GM21447 (cell line): Measurements from ENCODE around the gene CD84.
"Not testable (repeated sequence)": the region's sequence is repeated elsewhere in the genome, so short reads cannot be mapped to it uniquely, and the experiment has no call there.

ENCODE experiments used
- ATAC-seq: cut with Tn5 transposase; IDR thresholded peaks from one replicate; pipeline ENCODE4 v1.9.1; 2021; ENCODE audit not compliant: unreplicated experiment

Gene CD84

GRCh38 chr1:160519642-160520435 is 59.5 kb downstream of the CD84 start:
- no peak for ATAC-seq

GRCh38 chr1:160517519-160517918 is 61.8 kb downstream of the CD84 start:
- ATAC-seq, result not testable (repeated sequence)

- not testable (repeated sequence) for ATAC-seq
Observed at GRCh38 chr1:160515908-160516307, 63.4 kb downstream of the CD84 start.

- ATAC-seq, result no peak
Observed at GRCh38 chr1:160504651-160505050, 74.6 kb downstream of the CD84 start.

GRCh38 chr1:160503087-160503486 is 76.2 kb downstream of the CD84 start:
- no peak for ATAC-seq

GRCh38 chr1:160500321-160500990 is 78.8 kb downstream of the CD84 start:
- ATAC-seq, result no peak

GRCh38 chr1:160499631-160500030 is 79.7 kb downstream of the CD84 start:
- no peak for ATAC-seq

- ATAC-seq, result not testable (repeated sequence)
Observed at GRCh38 chr1:160498301-160499065, 80.8 kb downstream of the CD84 start.

- no peak for ATAC-seq
Observed at GRCh38 chr1:160496334-160496733, 83.0 kb downstream of the CD84 start.

- ATAC-seq, result no peak
Observed at GRCh38 chr1:160494620-160495019, 84.7 kb downstream of the CD84 start.

GRCh38 chr1:160492617-160493016 is 86.7 kb downstream of the CD84 start:
- ATAC-seq, result no peak

GRCh38 chr1:160491981-160492380 is 87.3 kb downstream of the CD84 start:
- no peak for ATAC-seq
